ENCODE measurements around the gene ANXA2. TPM values are rescaled to one million over a fixed set of nuclear protein-coding genes. Genes with fewer than 3 reads are reported as not detected.

The ANXA2 gene
- total and polyA plus RNA-seq, 10 of the 15 experiments (the other 5 are each of a cell fraction or from before 2014, with no cell fraction given), result 135 to 540 (median 281) TPM

DNA sequence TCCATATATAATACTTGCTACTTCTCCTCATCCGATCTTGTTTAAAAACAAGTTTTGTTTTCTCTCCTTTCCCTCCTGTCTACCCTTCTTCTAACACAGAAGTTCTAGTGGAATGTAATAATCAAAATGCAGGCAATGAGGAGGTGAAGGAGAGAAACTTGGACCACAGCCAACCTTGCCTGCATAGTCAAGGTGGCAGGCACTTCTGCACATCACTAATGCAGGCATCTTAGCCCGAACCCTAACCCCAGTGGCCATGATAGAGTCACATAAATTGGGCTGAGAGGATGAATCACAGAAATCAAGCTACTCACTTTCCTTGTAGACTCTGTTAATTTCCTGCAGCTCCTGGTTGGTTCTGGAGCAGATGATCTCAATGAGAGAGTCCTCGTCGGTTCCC is 41.0 kb downstream of the ANXA2 start:
- Histone ChIP-seq H3K9ac (ENCODE audit: control insufficient read depth, insufficient read depth, low read length) (no peak overlapping the region), H3K79me2 (ENCODE audit: control insufficient read depth, insufficient read depth, low read length) (no peaks in the 10 kb centered on the region), H4K20me1 (ENCODE audit: control insufficient read depth, insufficient read depth) (no peaks in the 10 kb centered on the region), H3K4me3 (no peak overlapping the region), H3K36me3 (ENCODE audit: control insufficient read depth in 2 of 2, insufficient read depth in 2 of 2, low read length in 1 of 2) (peaks cover 11 to 34% of the 10 kb centered on the region in 2 experiments), H3K4me1 (ENCODE audit: control insufficient read depth, insufficient read depth, low read length) (no peaks in the 10 kb centered on the region), H3K27ac (ENCODE audit: control insufficient read depth, insufficient read depth) (no peak overlapping the region), H3K9me3 (replicated peaks; ENCODE audit: control insufficient read depth, insufficient read depth, low read length) (no peaks in the 10 kb centered on the region), H3K27me3 (replicated peaks in 1 of 2; ENCODE audit: control insufficient read depth in 2 of 2, insufficient read depth in 2 of 2, low read length in 1 of 2) (no peaks in the 10 kb centered on the region), H3K4me2 (ENCODE audit: control insufficient read depth, insufficient read depth) (no peak overlapping the region), H2AFZ (ENCODE audit: control insufficient read depth, low read depth, low read length) (no peak overlapping the region)
- RAD21 ChIA-PET (ENCODE audit: unreplicated experiment), result no interaction called here
- 100% methylated on average over 4 of the region's 4 CpGs for WGBS (ENCODE audit: insufficient coverage, insufficient replicate concordance, low lambda C conversion rate, missing lambda C conversion rate)
- FAIRE-seq, result peak; percentile 49
- CTCF ChIA-PET, result no interaction called here
- SMC1A ChIA-PET (ENCODE audit: uncharacterized antibody, unreplicated experiment), result interaction anchor here (0.7 kb wide), 1 partner anchor 572 kb away, joined by 3 read pairs; no protein-coding TSS in a partner anchor
- no peak for ATAC-seq
- intact Hi-C loops (cut with micrococcal nuclease; ENCODE audit: unreplicated experiment) (loop anchor here (5.0 kb wide), 2 partner anchors 150 to 560 kb away; no protein-coding TSS in a partner anchor), in situ Hi-C loops (cut with MboI) (loop anchor here (10.0 to 25.0 kb wide), 2 partner anchors 568 to 1480 kb away; no protein-coding TSS in a partner anchor)
- no peak for DNase-seq (ENCODE audit: low read depth, low spot score)
- TF ChIP-seq ZNF24 (IDR thresholded peaks at IDR 0.05), result no peak
- no peak for TF ChIP-seq IRF5 (IDR thresholded peaks at IDR 0.05; ENCODE audit: borderline replicate concordance)
- no peak for TF ChIP-seq JUND (IDR thresholded peaks at IDR 0.05; ENCODE audit: low read depth, low read length)
- TF ChIP-seq MYB (IDR thresholded peaks at IDR 0.05; ENCODE audit: borderline replicate concordance, low read depth, low read length), result no peak
- TF ChIP-seq MTA3 (IDR thresholded peaks at IDR 0.05; ENCODE audit: borderline replicate concordance, low read length), result no peak
- TF ChIP-seq IKZF2 (IDR thresholded peaks at IDR 0.05), result no peak
- TF ChIP-seq ZSCAN29 (IDR thresholded peaks at IDR 0.05), result no peak
- TF ChIP-seq BRCA1 (IDR thresholded peaks at IDR 0.05; ENCODE audit: low read depth, low read length), result no peak
- no peak for TF ChIP-seq PAX5 (IDR thresholded peaks at IDR 0.05; ENCODE audit: borderline replicate concordance, low read depth, low read length)
- no peak for TF ChIP-seq ZZZ3 (IDR thresholded peaks at IDR 0.05; ENCODE audit: control insufficient read depth, insufficient read length, low read depth)
- no peak for TF ChIP-seq IRF3 (IDR thresholded peaks at IDR 0.05)
- TF ChIP-seq, protein P1, sequence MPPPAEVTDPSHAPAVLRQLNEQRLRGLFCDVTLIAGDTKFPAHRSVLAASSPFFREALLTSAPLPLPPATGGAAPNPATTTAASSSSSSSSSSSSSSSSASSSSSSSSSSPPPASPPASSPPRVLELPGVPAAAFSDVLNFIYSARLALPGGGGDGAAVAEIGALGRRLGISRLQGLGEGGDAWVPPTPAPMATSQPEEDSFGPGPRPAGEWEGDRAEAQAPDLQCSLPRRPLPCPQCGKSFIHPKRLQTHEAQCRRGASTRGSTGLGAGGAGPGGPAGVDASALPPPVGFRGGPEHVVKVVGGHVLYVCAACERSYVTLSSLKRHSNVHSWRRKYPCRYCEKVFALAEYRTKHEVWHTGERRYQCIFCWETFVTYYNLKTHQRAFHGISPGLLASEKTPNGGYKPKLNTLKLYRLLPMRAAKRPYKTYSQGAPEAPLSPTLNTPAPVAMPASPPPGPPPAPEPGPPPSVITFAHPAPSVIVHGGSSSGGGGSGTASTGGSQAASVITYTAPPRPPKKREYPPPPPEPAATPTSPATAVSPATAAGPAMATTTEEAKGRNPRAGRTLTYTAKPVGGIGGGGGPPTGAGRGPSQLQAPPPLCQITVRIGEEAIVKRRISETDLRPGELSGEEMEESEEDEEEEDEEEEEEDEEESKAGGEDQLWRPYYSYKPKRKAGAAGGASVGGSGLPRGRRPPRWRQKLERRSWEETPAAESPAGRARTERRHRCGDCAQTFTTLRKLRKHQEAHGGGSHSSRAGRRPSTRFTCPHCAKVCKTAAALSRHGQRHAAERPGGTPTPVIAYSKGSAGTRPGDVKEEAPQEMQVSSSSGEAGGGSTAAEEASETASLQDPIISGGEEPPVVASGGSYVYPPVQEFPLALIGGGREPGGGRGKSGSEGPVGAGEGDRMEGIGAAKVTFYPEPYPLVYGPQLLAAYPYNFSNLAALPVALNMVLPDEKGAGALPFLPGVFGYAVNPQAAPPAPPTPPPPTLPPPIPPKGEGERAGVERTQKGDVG (CRISPR knock-in tag; IDR thresholded peaks at IDR 0.05), result no peak
- TF ChIP-seq ZBED1 (IDR thresholded peaks at IDR 0.05; ENCODE audit: borderline replicate concordance), result no peak
- TF ChIP-seq MEF2B (IDR thresholded peaks at IDR 0.05; ENCODE audit: partially characterized antibody, poor library complexity, severe bottlenecking), result no peak
- no peak for TF ChIP-seq BCL11A (IDR thresholded peaks at IDR 0.05; ENCODE audit: low read depth, low read length)
- no peak for TF ChIP-seq FOXK2 (IDR thresholded peaks at IDR 0.05)
- TF ChIP-seq SMAD1 (IDR thresholded peaks at IDR 0.05; ENCODE audit: low read depth, partially characterized antibody), result no peak
- no peak for TF ChIP-seq SRF (IDR thresholded peaks at IDR 0.05; ENCODE audit: low read depth in 2 of 2, low read length in 2 of 2)
- TF ChIP-seq RAD51 (IDR thresholded peaks at IDR 0.05), result no peak
- POLR2A ChIA-PET, result no interaction called here
- BruUV-seq (replicated peaks), result no TSS peak
